Measurements from ENCODE around the gene RITA1. TPM values are rescaled to one million over a fixed set of nuclear protein-coding genes. Genes with fewer than 3 reads are reported as not detected.
A peak's percentile ranks its signal among the peaks of the same experiment; 100 is the strongest.

RITA1 gene
- total and polyA plus RNA-seq, 4 donors: 10.6 to 18.1 (median 14.9) TPM

GRCh38 chr12:113211160-113211559 is 25.6 kb downstream of the RITA1 start:
- Histone ChIP-seq H3K4me3 (ENCODE audit: low read depth in 1 of 3, low read length in 3 of 3) (no peak overlapping the region), H3K4me1 (ENCODE audit: control insufficient read depth in 4 of 4, insufficient read depth in 4 of 4, low read length in 3 of 4) (peaks cover 0 to 6% (median 0%) of the 10 kb centered on the region in 4 donors), H3K36me3 (ENCODE audit: control insufficient read depth in 4 of 4, insufficient read depth in 3 of 4, low read depth in 1 of 4, low read length in 3 of 4) (no peaks in the 10 kb centered on the region), H3K27me3 (ENCODE audit: control insufficient read depth in 4 of 4, insufficient read depth in 4 of 4, low read length in 3 of 4) (no peaks in the 10 kb centered on the region), H3K9me3 (ENCODE audit: control insufficient read depth in 4 of 4, low read length in 3 of 4) (no peaks in the 10 kb centered on the region), H3K9ac (ENCODE audit: low read depth in 1 of 2, low read length in 2 of 2) (no peak overlapping the region), H3K27ac (ENCODE audit: low read depth in 1 of 2, low read length in 2 of 2) (no peak overlapping the region)
- no peak for TF ChIP-seq HNF4A (conservative IDR thresholded peaks at IDR 0.05)
- no peak for TF ChIP-seq SP1 (IDR thresholded peaks at IDR 0.05)
- TF ChIP-seq EGR1 (IDR thresholded peaks at IDR 0.05; ENCODE audit: low read depth in 2 of 2): no peak
- no peak for TF ChIP-seq NR2F2 (IDR thresholded peaks at IDR 0.05)
- TF ChIP-seq ATF3 (IDR thresholded peaks at IDR 0.05): no peak
- no peak for TF ChIP-seq HNF4G (IDR thresholded peaks at IDR 0.05)
- 92% methylated on average over 6 of the region's 6 CpGs for WGBS
- no peak for DNase-seq (ENCODE audit: low spot score)

GRCh38 chr12:113214895-113215400 is 29.4 kb downstream of the RITA1 start:
- no peak overlapping the region for H3K4me3 ChIP-seq (ENCODE audit: low read depth in 1 of 3, low read length in 3 of 3)
- no peaks in the 10 kb centered on the region for H3K36me3 ChIP-seq (ENCODE audit: control insufficient read depth in 4 of 4, insufficient read depth in 3 of 4, low read depth in 1 of 4, low read length in 3 of 4)
- H3K27ac ChIP-seq (ENCODE audit: low read depth in 1 of 2, low read length in 2 of 2): no peak overlapping the region
- no peaks in the 10 kb centered on the region for H3K27me3 ChIP-seq (ENCODE audit: control insufficient read depth in 4 of 4, insufficient read depth in 4 of 4, low read length in 3 of 4)
- H3K4me1 ChIP-seq (ENCODE audit: control insufficient read depth in 4 of 4, insufficient read depth in 4 of 4, low read length in 3 of 4): no peaks in the 10 kb centered on the region
- DNase-seq (ENCODE audit: low spot score): no peak
- no peak overlapping the region for H3K9ac ChIP-seq (ENCODE audit: low read depth in 1 of 2, low read length in 2 of 2)
- TF ChIP-seq RXRA (IDR thresholded peaks at IDR 0.05): peak in 1 of 2 donors; percentile 12
- peak; percentile 18 for TF ChIP-seq SP1 (IDR thresholded peaks at IDR 0.05)
- TF ChIP-seq TAF1 (conservative IDR thresholded peaks at IDR 0.05): no peak
- TF ChIP-seq MAX (IDR thresholded peaks at IDR 0.05): no peak
- TF ChIP-seq RAD21 (IDR thresholded peaks at IDR 0.05): peak in 1 of 2 donors; percentile 7
- TF ChIP-seq JUND (IDR thresholded peaks at IDR 0.05): peak in 1 of 2 donors; percentile 31
- TF ChIP-seq HNF4A (conservative IDR thresholded peaks at IDR 0.05): peak in 1 of 2 donors; percentile 8
- no peak for TF ChIP-seq ZBTB33 (IDR thresholded peaks at IDR 0.05)
- H3K9me3 ChIP-seq (ENCODE audit: control insufficient read depth in 4 of 4, low read length in 3 of 4): no peaks in the 10 kb centered on the region
- 66% methylated on average over 5 of the region's 5 CpGs for WGBS

GRCh38 chr12:113216027-113216426 is 30.5 kb downstream of the RITA1 start:
- H3K9ac ChIP-seq (ENCODE audit: low read depth in 1 of 2, low read length in 2 of 2): no peak overlapping the region
- H3K4me3 ChIP-seq (ENCODE audit: low read depth in 1 of 3, low read length in 3 of 3): no peak overlapping the region
- H3K36me3 ChIP-seq (ENCODE audit: control insufficient read depth in 4 of 4, insufficient read depth in 3 of 4, low read depth in 1 of 4, low read length in 3 of 4): no peaks in the 10 kb centered on the region
- H3K27me3 ChIP-seq (ENCODE audit: control insufficient read depth in 4 of 4, insufficient read depth in 4 of 4, low read length in 3 of 4): no peaks in the 10 kb centered on the region
- no peak for DNase-seq (ENCODE audit: low spot score)
- peaks cover 0 to 7% (median 4%) of the 10 kb centered on the region in 4 donors for H3K4me1 ChIP-seq (ENCODE audit: control insufficient read depth in 4 of 4, insufficient read depth in 4 of 4, low read length in 3 of 4)
- no peaks in the 10 kb centered on the region for H3K9me3 ChIP-seq (ENCODE audit: control insufficient read depth in 4 of 4, low read length in 3 of 4)
- 84% methylated on average over 2 of the region's 2 CpGs for WGBS
- TF ChIP-seq RXRA (IDR thresholded peaks at IDR 0.05): no peak
- TF ChIP-seq JUND (IDR thresholded peaks at IDR 0.05): no peak
- no peak for TF ChIP-seq GABPA (IDR thresholded peaks at IDR 0.05 in 1 of 2, conservative IDR thresholded peaks at IDR 0.05 in 1 of 2)
- no peak overlapping the region for H3K27ac ChIP-seq (ENCODE audit: low read depth in 1 of 2, low read length in 2 of 2)
